ENCODE data around the gene OTOP2. TPM values are rescaled to one million over a fixed set of nuclear protein-coding genes. Genes with fewer than 3 reads are reported as not detected.

OTOP2 gene
- total RNA-seq, 1 donor from 2014 or later = not detected

DNA sequence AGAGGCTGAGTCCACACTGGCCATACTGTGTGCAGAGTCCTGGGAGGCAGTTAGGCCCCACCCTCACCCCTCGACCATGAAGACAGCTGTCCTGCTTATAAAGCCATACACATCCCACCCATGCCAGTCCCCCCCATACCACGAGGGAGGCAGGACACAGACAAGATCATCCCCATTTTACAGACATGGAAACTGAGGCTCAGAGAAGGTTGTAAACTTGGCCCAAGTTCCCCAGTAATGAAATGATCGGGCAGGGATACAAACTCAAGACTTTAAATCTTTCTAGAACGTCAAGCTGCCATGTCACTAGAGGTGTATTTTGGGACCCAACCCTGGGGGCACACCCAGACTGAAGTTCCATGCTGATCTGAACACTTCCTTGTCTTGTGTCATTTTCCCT lies 32.0 kb downstream of the OTOP2 start:
- DNase-seq (ENCODE audit: low read depth) = no peak
- TF ChIP-seq, protein P1, sequence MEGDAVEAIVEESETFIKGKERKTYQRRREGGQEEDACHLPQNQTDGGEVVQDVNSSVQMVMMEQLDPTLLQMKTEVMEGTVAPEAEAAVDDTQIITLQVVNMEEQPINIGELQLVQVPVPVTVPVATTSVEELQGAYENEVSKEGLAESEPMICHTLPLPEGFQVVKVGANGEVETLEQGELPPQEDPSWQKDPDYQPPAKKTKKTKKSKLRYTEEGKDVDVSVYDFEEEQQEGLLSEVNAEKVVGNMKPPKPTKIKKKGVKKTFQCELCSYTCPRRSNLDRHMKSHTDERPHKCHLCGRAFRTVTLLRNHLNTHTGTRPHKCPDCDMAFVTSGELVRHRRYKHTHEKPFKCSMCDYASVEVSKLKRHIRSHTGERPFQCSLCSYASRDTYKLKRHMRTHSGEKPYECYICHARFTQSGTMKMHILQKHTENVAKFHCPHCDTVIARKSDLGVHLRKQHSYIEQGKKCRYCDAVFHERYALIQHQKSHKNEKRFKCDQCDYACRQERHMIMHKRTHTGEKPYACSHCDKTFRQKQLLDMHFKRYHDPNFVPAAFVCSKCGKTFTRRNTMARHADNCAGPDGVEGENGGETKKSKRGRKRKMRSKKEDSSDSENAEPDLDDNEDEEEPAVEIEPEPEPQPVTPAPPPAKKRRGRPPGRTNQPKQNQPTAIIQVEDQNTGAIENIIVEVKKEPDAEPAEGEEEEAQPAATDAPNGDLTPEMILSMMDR (IDR thresholded peaks at IDR 0.05; ENCODE audit: insufficient read depth, low read length, poor library complexity, severe bottlenecking) = no peak
- Histone ChIP-seq H3K4me3 (ENCODE audit: low read depth, low read length) (no peak overlapping the region), H3K27me3 (ENCODE audit: control insufficient read depth, insufficient read depth, low read length) (peaks cover 10% of the 10 kb centered on the region), H3K36me3 (ENCODE audit: control insufficient read depth, insufficient read depth, low read length) (no peaks in the 10 kb centered on the region)

- no peaks in the 10 kb centered on the region for H3K27me3 ChIP-seq (ENCODE audit: control insufficient read depth, insufficient read depth, low read length)
- DNase-seq (ENCODE audit: low read depth) = no peak
- H3K4me3 ChIP-seq (ENCODE audit: low read depth, low read length) = no peak overlapping the region
- TF ChIP-seq, protein P1 (IDR thresholded peaks at IDR 0.05; ENCODE audit: insufficient read depth, low read length, poor library complexity, severe bottlenecking) = peak; percentile 97
- peaks cover 2% of the 10 kb centered on the region for H3K36me3 ChIP-seq (ENCODE audit: control insufficient read depth, insufficient read depth, low read length)
Observed at GRCh38 chr17:74957935-74958740, 34.1 kb downstream of the OTOP2 start.

GRCh38 chr17:74959826-74960515 lies 35.9 kb downstream of the OTOP2 start:
- no peak overlapping the region for H3K4me3 ChIP-seq (ENCODE audit: low read depth, low read length)
- no peak for DNase-seq (ENCODE audit: low read depth)
- TF ChIP-seq, protein P1 (IDR thresholded peaks at IDR 0.05; ENCODE audit: insufficient read depth, low read length, poor library complexity, severe bottlenecking) = no peak
- H3K27me3 ChIP-seq (ENCODE audit: control insufficient read depth, insufficient read depth, low read length) = no peaks in the 10 kb centered on the region
- peaks cover 2% of the 10 kb centered on the region for H3K36me3 ChIP-seq (ENCODE audit: control insufficient read depth, insufficient read depth, low read length)

DNA sequence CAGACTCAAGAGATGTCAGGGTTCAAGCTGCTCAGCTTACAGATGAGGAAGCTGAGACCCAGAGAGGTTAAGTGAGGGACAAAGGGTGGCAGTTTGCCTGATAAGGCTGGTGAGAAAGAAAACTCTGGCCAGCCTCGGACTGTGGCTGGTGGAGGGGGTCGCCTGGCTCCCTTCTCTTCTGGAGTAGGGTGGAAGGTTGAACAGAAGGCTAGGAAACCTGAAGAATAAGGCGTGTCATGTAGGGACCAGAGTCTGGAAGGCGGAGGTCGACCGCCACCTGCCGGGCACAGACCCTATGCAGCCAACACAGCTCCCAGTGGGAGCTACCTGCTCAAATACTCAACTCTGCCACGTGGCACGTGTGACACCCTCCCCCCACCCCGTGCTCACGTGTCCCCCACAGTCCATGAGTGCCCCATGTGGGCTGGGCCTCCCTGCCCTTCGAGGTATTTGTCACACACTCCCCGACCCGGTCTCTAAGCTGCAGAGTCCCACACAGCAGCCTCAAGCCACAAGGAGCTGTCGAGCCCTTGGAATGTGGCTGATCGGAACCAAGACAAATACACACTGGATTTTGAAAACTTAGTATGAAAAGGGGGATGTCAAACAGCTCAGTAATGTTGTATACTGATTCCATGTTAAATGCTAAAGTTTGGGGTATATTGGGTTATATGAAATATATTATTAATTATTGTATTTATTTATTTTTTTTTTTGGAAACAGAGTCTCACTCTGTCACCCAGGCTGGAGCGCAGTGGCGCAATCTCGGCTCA lies 36.7 kb downstream of the OTOP2 start:
- DNase-seq (ENCODE audit: low read depth) = no peak
- TF ChIP-seq, protein P1 (IDR thresholded peaks at IDR 0.05; ENCODE audit: insufficient read depth, low read length, poor library complexity, severe bottlenecking) = peak; percentile 50
- peaks cover 2% of the 10 kb centered on the region for H3K36me3 ChIP-seq (ENCODE audit: control insufficient read depth, insufficient read depth, low read length)
- no peak overlapping the region for H3K4me3 ChIP-seq (ENCODE audit: low read depth, low read length)
- H3K27me3 ChIP-seq (ENCODE audit: control insufficient read depth, insufficient read depth, low read length) = no peaks in the 10 kb centered on the region

- TF ChIP-seq, protein P1 (IDR thresholded peaks at IDR 0.05; ENCODE audit: insufficient read depth, low read length, poor library complexity, severe bottlenecking) = peak; percentile 62
- Histone ChIP-seq H3K36me3 (ENCODE audit: control insufficient read depth, insufficient read depth, low read length) (peaks cover 2% of the 10 kb centered on the region), H3K27me3 (ENCODE audit: control insufficient read depth, insufficient read depth, low read length) (no peaks in the 10 kb centered on the region), H3K4me3 (ENCODE audit: low read depth, low read length) (no peak overlapping the region)
- DNase-seq (ENCODE audit: low read depth) = peak; percentile 41
Observed at GRCh38 chr17:74961657-74962350, 37.7 kb downstream of the OTOP2 start.
